HTR-8/SVneo (cell line): ENCODE results near the gene PARS2.
"Not testable (repeated sequence)": the region's sequence is repeated elsewhere in the genome, so short reads cannot be mapped to it uniquely, and the experiment has no call there.

Source experiments
- DNase-seq: peaks from one replicate; pipeline ENCODE4 v3.0.0; 2011; ENCODE audit warnings: low spot score, mixed read lengths; ENCODE audit not compliant: insufficient read length
- FAIRE-seq: peaks from 2 replicates; lab custom pipeline; 2011; peaks lifted over from hg19 to GRCh38; lab: Jason Lieb, UNC

PARS2 gene

GRCh38 chr1:54775828-54776721 lies 11.8 kb upstream of the PARS2 start:
- FAIRE-seq, DNase-seq: not testable (repeated sequence)

GRCh38 chr1:54774820-54775498 lies 10.6 kb upstream of the PARS2 start:
- DNase-seq (no peak), FAIRE-seq (no peak)

GRCh38 chr1:54772951-54773350 lies 8.6 kb upstream of the PARS2 start:
- no peak for FAIRE-seq
- DNase-seq: no peak

GRCh38 chr1:54768093-54768492 lies 3.8 kb upstream of the PARS2 start:
- no peak for FAIRE-seq
- no peak for DNase-seq

- no peak for DNase-seq
- FAIRE-seq: no peak
These were observed 3.2 kb upstream of the PARS2 start for GRCh38 chr1:54767526-54767925.

GRCh38 chr1:54766726-54767125 lies 2.4 kb upstream of the PARS2 start:
- DNase-seq: no peak

GRCh38 chr1:54764922-54765561 lies 719 bp upstream of the PARS2 start:
- FAIRE-seq (no peak), DNase-seq (peak; percentile 19)

More at GRCh38 chr1:54766726-54767125, 2.4 kb upstream of the PARS2 start:
- no peak for FAIRE-seq

GRCh38 chr1:54763816-54764132 lies 549 bp downstream of the PARS2 start:
- DNase-seq (no peak), FAIRE-seq (no peak)

- no peak for FAIRE-seq
- no peak for DNase-seq
These were observed 5.5 kb downstream of the PARS2 start for GRCh38 chr1:54758678-54759348.

GRCh38 chr1:54757833-54758232 lies 6.5 kb downstream of the PARS2 start:
- FAIRE-seq (no peak), DNase-seq (no peak)

- no peak for DNase-seq
- FAIRE-seq: no peak
These were observed 9.6 kb downstream of the PARS2 start for GRCh38 chr1:54754486-54755285.

GRCh38 chr1:54754045-54754444 lies 10.3 kb downstream of the PARS2 start:
- FAIRE-seq: no peak
- DNase-seq: no peak

- DNase-seq (no peak), FAIRE-seq (no peak)
These were observed 12.9 kb downstream of the PARS2 start for GRCh38 chr1:54751426-54751825.

GRCh38 chr1:54750596-54750995 lies 13.7 kb downstream of the PARS2 start:
- no peak for FAIRE-seq
- no peak for DNase-seq

- DNase-seq (no peak), FAIRE-seq (no peak)
These were observed 16.1 kb downstream of the PARS2 start for GRCh38 chr1:54748094-54748835.

- no peak for FAIRE-seq
- DNase-seq: no peak
These were observed 18.5 kb downstream of the PARS2 start for GRCh38 chr1:54745864-54746263.

- FAIRE-seq: no peak
- no peak for DNase-seq
These were observed 19.0 kb downstream of the PARS2 start for GRCh38 chr1:54745274-54745673.

GRCh38 chr1:54744696-54745095 lies 19.6 kb downstream of the PARS2 start:
- FAIRE-seq (no peak), DNase-seq (no peak)
